Activated CD8-positive, alpha-beta memory T cell treated with anti-CD3 and anti-CD28 coated beads, Interleukin-2, amount 50 U/mL, for 48 hours (primary cell): Measurements from ENCODE around the gene CHCHD5.
"Not testable (repeated sequence)": the region's sequence is repeated elsewhere in the genome, so short reads cannot be mapped to it uniquely, and the experiment has no call there.

Source experiments
- DNase-seq: peaks from one replicate; pipeline ENCODE4 v3.0.0-alpha.2; 2020

The CHCHD5 gene

GRCh38 chr2:112584134-112584890, at the start of gene CHCHD5:
Gene CHCHD5 (plus strand): TSS chr2:112584609. CDS start chr2:112584648, 39 bp downstream.
- peak; percentile 94 for DNase-seq

- DNase-seq, result no peak
Measured at GRCh38 chr2:112534826-112535225, 49.6 kb upstream of the CHCHD5 start.

GRCh38 chr2:112536665-112537064, 47.7 kb upstream of the CHCHD5 start:
- DNase-seq, result not testable (repeated sequence)

GRCh38 chr2:112539306-112539705, 45.1 kb upstream of the CHCHD5 start:
- no peak for DNase-seq

GRCh38 chr2:112540906-112541305, 43.5 kb upstream of the CHCHD5 start:
- DNase-seq, result no peak

GRCh38 chr2:112541315-112542122, 42.9 kb upstream of the CHCHD5 start:
- peak; percentile 87 for DNase-seq

- DNase-seq, result peak; percentile 89
Measured at GRCh38 chr2:112542123-112542983, 42.1 kb upstream of the CHCHD5 start, which contains the start of gene POLR1B. Gene POLR1B (plus strand): TSS chr2:112542465. CDS start chr2:112542495, 30 bp downstream.

GRCh38 chr2:112542984-112543661, 41.3 kb upstream of the CHCHD5 start:
- DNase-seq, result no peak

GRCh38 chr2:112547333-112547732, 37.1 kb upstream of the CHCHD5 start:
- DNase-seq, result no peak

- DNase-seq, result no peak
Measured at GRCh38 chr2:112548980-112549379, 35.4 kb upstream of the CHCHD5 start.

- no peak for DNase-seq
Measured at GRCh38 chr2:112566104-112566503, 18.3 kb upstream of the CHCHD5 start.

GRCh38 chr2:112566508-112566907, 17.9 kb upstream of the CHCHD5 start:
- not testable (repeated sequence) for DNase-seq

- no peak for DNase-seq
Measured at GRCh38 chr2:112572005-112572404, 12.4 kb upstream of the CHCHD5 start.

- DNase-seq, result no peak
Measured at GRCh38 chr2:112577756-112578155, 6.7 kb upstream of the CHCHD5 start.

GRCh38 chr2:112579241-112579640, 5.2 kb upstream of the CHCHD5 start:
- no peak for DNase-seq

GRCh38 chr2:112580084-112580483, 4.3 kb upstream of the CHCHD5 start:
- DNase-seq, result no peak

GRCh38 chr2:112582314-112582746, 2.1 kb upstream of the CHCHD5 start:
- DNase-seq, result no peak

- no peak for DNase-seq
Measured at GRCh38 chr2:112583497-112584133, 794 bp upstream of the CHCHD5 start.

- DNase-seq, result no peak
Measured at GRCh38 chr2:112584891-112585250, 462 bp downstream of the CHCHD5 start.

- peak; percentile 40 for DNase-seq
Measured at GRCh38 chr2:112585400-112585799, 991 bp downstream of the CHCHD5 start.

GRCh38 chr2:112585873-112586464, 1.6 kb downstream of the CHCHD5 start:
- peak; percentile 45 for DNase-seq
